GM19240 (cell line): ENCODE measurements around the gene CALN1.
"Not testable (repeated sequence)": the region's sequence is repeated elsewhere in the genome, so short reads cannot be mapped to it uniquely, and the experiment has no call there.

ENCODE experiments used
- DNase-seq: peaks from one replicate; pipeline ENCODE4 v3.0.0; 2011; ENCODE audit warnings: low spot score; ENCODE audit not compliant: insufficient read length

CALN1 gene

DNA sequence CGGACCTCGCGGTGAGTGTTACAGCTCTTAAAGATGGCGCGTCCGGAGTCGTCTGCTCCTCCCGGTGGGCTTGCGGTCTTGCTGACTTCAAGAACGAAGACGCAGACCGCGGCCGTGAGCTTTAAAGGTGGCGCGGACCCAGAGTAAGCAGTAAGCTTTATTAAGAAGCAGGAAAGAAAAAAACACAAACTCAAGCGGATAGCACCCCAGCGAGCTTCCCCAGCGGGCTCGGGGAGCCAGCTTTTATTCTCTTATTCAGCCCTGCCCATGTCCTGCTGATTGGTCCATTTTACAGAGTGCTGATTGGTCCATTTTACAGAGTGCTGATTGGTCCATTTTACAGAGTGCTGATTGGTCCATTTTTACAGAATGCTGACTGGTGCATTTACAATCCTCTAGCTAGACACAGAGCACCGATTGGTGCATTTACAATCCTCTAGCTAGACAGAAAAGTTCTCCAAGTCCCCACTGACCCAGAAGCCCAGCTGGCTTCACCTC is at the start of gene CALN1:
Gene CALN1 (minus strand): TSS at position 218 of the 498 bp plus-strand sequence.
- DNase-seq, result not testable (repeated sequence)

DNA sequence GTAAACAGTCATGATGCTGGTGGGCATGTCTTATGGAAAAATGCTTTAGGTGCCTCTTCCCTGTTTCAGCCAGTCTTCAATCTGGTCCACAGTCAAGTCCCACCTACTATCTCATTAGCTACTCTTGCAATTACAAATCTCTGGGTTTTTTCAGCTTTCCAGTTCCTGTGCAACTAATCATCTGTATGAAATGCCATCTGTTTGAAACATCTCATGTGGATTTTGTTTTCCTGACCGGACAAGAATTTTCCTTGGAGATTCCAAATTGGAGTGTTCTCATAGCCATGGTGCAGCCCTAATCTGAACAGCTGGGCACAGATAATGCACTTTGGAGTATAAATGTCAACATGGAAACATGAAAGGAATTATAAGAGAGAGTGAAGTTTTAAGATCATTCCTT is 41.3 kb upstream of the CALN1 start:
- DNase-seq, result no peak

DNA sequence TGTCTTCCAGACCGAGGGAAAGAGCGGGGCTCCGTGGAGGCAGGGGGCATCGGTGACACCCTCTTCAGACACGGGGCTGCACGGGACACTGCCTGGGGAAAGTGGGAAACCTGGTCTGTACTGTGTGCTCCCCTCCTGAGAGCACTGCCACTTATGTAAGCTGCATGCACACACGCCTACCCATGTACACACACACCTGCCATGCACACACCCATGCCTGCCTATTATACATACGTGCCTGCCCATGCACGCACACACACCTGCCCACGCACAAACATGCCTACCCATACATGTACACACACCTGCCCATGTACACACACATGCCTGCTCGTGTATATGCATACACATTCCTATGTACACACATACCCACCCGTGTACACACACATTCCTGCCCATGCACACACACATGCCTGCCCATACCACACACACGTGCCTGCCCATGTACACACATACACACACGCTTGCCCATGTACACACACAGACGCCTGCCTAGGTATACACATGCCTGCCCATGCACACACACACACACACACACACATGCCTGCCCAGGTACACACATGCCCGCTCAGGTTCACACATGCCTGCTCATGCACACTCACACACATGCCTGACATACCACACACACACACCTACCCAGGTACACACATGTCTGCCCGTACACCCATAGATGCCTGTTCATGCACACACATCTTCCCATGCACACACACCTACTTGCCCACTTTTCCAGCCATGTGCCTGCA is 35.5 kb upstream of the CALN1 start:
- DNase-seq, result no peak

DNA sequence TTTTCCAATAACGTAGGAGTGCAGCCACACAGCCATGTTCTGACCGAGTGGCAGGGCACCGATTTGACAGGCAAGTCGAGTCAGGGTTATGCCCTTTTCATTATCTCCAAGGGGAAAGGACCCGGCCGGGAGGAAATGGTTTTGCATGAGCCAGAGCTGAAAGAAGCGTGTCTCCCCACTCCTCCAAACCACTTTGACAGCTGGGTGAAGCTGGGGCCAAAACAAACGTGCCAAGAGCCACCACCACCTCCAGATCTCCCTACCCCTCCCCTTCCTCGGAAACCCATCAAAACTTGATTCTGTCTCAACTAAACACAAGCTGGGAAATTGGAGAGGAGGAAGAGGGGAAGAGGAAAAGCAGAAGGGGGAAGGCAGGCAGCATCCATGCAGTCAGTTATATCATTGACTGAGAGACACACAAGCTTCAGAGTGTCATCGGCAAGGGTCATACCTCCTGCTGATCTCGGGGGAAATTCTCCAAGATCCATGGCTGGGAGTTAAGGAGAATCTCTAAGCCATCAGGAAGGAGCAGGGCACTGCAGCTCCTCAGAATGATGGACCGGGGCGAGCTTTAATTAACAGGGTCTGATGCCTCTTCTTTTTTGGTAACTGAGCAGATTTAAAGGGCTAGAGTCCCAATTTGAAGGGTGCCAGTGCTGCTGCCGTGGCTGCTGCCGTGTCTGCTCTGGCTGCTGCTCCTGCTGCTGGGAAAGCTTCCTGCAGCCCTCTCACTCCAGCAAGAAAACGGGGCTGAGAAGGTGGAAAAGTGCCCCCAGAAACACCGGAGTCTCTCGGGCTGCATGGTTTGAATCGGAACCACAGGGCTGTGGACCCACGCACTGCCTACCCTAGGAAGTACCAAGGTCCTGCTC is 34.7 kb upstream of the CALN1 start:
- no peak for DNase-seq

DNA sequence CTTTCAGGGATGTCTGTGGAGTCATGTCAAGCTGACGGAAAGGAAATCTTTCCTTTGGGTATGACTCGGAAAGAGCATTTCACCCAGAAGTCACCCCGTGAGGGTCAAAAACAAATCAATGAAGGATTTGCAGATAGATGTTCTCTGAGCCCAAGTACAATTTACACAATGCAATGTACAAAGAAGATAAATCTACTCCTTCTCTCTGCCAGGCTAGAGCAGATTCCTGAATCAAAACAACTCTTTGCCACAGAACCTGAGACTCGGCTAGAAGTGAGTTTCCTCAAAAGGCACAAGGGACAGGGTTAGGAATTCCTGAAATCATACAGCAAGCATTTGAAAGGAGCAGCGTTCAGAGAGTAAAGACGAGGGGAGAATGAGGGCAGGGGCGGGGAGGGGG is 34.0 kb upstream of the CALN1 start:
- no peak for DNase-seq

DNA sequence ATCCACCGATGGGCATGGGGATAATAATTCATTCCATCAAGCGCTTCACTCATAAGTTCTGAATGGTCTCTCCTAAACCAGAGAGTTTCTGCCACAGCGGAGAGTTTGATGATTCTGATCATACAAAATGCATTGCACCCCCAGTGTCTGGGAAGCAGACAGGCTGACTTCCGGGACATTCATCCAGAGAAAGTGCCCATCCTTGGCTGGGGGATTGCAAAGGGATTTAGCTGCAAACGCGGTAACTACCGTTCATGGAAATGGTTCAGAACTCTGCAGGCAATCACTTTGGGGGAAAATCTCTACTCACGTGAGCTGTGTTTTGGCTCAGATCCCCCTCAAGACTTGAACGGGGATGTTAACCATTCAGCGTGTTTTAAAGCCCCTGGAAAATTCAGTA is 33.4 kb upstream of the CALN1 start:
- DNase-seq, result no peak

DNA sequence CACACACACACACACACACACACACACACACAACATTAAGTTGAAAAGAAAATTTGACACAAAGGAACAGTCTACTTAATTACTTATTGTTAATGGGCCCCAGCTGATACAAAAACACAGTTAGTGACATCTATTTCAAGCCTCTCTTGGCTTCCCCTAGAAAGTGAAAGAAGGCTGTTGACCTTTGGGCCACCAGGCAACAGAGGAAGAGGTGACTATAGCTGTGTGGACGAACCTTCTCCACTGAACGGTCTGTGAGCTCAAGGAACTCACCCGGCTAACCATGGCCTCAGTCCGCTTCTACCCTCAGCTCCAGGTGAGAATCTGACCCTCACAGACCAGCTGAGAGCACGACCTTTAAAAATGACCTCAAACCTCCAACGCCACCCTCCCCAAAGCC is 32.9 kb upstream of the CALN1 start:
- DNase-seq, result no peak

DNA sequence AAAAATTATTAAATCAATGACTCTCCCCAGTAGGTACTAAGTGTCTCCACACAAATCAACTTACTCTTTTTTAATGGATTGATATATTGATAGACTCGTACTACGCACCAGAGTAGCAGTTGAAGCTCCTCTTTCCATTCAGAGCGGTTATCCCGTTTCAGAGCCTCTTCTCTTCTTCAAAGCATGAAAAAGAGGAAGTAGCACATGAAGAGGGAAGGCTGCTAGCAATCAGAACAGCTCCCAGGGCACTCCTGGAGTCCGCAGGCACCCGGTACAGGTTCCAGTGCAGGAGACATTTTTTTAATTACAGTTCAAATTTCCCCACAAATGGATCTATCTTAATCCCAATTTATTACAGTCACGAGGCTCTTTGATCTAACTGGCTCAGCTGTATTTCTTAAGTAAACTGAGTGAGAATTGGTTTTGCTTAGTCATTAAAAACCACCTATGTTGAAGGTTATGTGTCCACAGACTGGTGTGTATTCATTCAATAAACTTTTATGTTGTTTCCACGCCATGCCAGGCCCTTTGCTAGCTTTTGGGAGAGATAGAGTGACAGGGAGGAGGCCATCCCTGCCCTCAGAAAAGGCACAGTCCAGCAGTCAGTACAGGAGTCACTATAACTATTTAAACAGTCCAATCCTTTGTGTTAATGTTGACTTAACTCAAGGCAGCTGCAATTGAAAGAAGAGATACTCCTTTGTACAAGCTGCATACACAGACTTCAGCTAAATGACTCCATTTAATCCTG is 32.1 kb upstream of the CALN1 start:
- DNase-seq, result no peak

DNA sequence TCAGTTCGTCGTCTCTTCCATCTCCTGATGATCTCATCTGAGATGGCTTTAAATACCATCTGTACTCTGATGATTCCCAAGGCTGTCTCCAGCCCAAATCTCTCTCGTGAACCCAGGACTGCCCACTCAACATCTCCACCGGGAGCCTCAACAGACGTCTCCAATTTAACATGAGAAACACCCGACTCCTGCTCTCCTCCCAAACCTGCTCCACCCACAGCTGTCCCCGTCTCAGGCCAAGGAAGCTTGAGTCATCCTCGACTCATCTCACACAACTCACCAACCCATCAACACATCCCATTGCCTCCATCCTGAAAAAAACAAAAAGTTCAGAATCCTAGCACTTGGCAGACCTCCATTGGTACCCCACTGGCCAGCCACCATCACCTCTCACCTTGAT is 29.7 kb upstream of the CALN1 start:
- no peak for DNase-seq

DNA sequence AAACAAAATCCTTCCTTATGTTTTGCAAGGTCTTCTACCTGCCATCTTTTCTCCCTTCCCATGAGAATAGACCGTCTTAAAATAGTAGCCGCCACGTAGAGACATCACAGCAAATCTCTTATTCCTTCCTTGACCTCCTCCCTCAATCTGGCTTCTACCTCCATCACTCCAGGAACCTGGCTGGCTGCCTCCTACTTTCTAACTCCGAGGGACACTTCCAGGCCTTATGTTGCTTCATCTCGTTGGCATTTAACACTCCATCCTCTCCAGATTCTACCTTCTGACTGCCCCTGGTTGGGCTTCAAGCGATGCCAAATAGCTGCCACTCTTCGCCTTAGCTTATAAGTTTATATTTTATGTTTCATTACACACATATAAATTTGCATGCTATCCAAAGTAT is 26.4 kb upstream of the CALN1 start:
- DNase-seq, result no peak

DNA sequence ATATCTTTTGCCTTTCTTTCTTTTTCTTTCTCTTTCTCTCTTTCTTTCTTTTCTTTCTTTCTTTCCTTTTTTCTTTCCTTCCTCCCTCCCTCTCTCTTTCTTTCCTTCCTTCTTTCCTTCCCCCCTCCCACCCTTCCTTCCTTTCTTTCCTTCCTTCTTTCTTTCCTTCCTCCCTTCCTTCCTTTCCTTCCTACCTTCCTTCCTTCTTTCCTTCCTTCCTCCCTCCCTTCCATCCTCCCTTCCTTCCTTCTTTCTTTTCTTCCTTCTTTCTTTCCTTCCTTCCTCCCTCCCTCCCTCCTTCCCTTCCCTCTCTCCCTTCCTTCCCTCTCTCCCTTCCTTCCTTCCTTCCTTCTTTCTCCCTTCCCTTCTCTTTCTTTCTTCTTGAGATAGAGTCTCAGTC is 25.5 kb upstream of the CALN1 start:
- DNase-seq, result no peak

DNA sequence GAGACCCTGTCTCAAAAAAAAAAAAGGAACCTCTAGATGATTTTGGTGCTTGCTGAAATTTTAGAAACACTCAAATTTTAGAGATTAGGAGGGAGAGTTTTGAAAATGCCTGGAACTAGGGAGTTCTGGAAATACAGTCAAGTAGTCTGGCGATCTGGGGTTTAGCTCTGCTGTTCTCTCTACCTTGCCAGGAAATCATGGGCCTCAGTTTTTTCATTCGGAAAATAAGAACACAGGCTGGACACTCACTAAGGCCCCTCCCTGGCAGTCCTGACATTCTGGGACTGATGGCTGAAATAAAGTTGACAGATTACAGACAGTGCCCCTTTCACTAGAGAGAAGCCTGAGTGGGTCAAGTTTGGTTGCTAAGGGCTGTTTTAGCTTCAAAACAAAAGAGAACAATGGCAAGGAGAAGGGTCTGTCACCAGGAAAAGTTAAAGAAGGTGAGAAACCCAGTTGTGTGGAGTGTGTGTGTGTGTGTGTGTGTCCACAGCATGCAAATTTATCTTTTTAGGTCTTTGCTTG is 25.0 kb upstream of the CALN1 start:
- no peak for DNase-seq

DNA sequence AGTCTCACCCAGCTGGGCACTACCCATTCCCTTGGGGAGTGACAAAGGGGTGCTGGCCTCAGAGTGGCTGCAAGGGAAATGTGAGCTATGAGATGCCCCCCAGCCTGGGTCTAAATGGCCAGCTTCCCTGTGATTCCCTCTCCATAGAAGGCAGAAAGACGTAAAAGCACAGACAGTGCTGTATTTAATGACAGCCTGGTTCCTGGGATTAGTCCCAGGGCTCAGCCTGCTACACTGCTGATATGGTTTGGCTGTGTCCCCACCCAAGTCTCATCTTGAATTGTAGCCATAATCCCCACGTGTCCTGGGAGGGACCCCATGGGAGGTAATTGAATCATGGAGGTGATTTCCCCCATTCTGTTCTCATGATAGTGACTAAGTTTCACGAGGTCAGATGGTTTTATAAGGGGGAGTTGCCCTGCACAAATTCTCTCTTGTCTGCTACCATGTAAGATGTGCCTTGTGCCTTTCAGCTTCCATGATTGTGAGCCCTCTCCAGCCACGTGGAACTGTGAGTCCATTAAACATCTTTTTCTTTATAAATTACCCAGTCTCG is 23.9 kb upstream of the CALN1 start:
- no peak for DNase-seq

DNA sequence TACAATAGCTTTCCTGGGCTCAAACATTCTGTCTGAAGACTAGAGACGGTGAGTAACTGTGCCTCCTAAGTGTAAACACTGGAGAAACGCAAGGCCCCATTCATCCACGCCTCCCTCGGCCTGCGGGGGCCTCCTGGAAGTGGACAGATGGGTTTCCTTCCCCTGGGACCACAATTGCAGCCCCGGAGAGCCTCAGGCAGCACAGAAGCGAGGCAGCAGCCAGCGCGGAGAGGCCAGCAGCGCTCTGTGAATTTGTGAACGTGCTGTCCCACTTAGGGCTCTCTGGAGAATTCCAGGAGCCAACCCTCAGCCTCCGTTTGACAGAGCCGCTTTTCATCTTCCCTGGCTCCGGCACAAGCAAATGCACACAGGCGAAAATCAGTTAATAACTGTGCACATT is 23.2 kb upstream of the CALN1 start:
- no peak for DNase-seq

DNA sequence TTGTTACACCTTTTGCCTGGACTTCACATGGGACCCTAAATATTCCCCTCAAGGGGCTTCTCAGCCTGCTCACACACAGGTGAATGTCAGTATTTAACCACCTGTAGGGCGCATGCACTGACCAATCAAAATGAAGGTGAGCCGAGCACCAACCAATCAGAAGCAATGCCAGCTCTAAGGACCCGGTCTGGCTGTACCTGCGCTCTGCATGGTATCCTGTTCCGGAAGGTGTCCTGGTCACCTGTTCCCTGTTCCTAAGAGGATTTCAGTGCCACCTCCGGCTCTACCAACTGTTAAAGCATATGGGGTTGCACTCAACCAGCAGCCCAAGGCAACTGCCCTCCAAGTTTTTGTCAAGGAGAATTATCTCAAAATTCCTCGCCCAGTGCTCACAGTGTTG is 18.4 kb upstream of the CALN1 start:
- DNase-seq, result no peak

DNA sequence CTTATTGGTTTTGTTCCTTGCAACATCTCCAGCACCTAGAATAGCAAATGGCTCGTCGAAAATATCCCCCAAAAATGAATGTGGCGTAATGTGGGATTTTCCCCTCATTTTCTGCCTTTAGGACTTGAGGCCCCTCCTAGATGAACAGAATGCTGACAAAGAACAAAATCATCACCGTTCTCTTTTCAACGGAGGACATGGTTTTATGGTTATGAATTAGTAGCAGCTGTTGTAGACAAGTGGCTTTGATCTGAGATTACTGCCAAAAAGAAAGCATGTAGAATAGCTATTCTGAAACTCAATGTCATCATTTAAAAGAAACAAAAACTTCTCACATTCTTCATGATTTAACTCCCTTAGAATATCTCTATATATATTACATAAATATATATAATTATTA is 17.2 kb upstream of the CALN1 start:
- no peak for DNase-seq

DNA sequence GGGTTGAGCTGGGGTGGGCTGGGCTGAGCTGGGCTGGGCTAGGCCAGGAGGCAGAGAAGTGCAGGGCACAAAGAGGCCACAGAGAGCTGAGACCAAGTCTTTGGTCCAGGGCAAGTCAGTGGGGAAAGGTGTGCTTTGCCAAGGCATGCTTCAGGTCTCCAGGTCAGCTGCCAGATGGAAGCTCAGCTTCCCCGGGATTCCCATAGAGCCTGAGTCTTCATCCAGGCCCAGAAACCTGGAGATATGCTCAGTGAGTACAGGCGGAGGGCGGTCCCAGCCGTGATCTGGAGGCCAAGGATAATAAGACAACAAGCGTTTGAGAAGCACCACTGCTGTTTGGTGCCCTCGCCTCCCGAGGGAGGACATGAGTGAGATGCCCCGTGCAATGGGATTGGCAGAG is 4.7 kb upstream of the CALN1 start:
- DNase-seq, result no peak

DNA sequence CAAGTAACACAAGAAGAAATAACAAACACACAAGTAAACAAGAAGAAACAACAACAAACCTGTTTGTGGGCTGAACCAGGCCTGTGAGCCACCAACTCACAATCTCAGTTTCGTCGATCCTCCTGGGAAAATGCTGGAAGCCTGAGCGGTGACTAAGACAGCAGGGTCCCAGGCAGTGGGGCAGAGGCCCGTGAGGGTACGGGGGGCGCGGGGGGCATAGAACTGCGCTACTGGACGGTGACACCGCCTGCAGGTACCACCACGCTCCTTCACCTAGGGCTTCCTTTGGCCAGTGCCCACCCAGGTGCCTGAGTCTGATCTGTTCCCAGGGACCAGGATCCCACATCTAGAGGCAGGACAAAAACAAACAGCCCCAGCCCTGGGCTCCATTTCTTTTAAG is 3.4 kb upstream of the CALN1 start:
- no peak for DNase-seq

DNA sequence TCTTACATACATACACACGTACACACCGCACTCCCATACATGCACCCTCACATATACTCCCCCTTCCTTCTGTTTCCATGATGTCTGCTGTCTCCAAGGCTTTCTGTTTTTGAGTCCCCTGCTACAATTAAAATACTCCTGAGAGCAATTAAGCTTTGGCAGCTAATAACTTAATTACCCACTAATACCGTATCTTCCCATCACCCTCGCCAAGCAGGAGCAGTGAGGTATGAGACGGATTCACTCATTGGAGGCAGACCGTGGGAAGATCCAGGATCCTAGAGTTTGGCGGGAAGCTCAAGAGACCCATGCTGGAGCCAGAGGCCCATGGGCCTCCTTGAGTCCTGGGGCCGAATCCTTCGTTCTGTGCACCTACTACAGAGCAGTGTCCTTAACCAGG is 1.7 kb upstream of the CALN1 start:
- no peak for DNase-seq

DNA sequence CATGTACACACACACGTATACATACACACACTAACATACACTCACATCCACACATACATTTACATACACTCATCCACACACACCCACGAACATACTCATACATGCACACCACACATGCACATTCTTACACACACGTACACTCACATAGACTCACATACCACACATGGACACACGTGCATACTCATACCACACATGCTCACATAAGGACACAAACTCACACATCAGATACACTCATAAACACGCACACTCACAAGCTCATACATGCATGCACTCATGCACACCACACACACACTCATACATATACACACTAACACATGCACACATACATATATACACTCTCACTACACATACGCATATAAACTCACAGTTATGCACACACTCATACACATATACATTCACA is 1.2 kb upstream of the CALN1 start:
- DNase-seq, result no peak

DNA sequence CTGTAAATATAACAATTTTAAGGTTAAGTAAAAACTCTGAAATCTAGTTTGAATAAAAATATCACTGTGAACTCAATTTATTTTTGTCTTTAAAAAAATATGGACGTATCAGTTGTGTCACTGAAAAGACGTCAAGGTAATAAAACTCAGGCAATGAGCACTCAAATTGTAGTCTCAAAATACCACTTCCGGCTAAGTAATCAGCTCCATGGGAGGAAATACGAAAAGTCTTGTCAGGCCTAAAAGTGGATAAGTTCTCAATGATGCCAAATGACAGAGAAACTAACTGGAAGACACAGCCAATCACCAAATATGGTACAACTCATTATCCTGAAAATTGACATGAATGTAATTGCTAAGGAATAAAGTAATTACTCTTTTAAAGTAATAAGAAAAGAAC is 719 bp downstream of the CALN1 start:
- DNase-seq, result no peak

DNA sequence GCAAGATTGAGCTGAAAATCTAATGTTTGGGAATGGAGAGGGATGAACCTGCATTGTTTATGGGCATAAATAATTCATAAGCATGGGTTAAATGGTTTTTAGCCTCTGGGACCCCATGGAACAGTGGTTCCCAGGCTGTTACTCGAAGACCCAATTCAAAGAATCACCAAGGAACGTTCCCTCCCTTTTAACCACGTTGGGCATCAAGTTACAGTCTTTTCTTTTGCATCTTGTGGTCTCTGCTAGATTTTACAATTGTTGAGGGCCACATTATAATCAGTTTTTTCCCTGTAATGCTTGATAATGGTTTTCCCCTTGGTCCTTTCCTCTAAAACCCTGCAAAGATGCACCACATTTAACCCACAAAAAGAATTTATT is 2.5 kb downstream of the CALN1 start:
- DNase-seq, result no peak
